ENCODE measurements around the gene PKD1. TPM values are rescaled to one million over a fixed set of nuclear protein-coding genes. Genes with fewer than 3 reads are reported as not detected.

PKD1 gene
- total RNA-seq, 1 donor, result 180 TPM

GRCh38 chr16:2176047-2176446, 40.3 kb upstream of the PKD1 start:
- Histone ChIP-seq H3K4me1 (ENCODE audit: insufficient read depth, low read length) (no peaks in the 10 kb centered on the region), H3K27ac (ENCODE audit: low read depth, low read length) (no peak overlapping the region)
- TF ChIP-seq CTCF (IDR thresholded peaks at IDR 0.05; ENCODE audit: extremely low read depth, low read depth, low read length), result no peak

GRCh38 chr16:2175454-2175853, 39.8 kb upstream of the PKD1 start:
- no peaks in the 10 kb centered on the region for H3K9me3 ChIP-seq (ENCODE audit: low read depth, low read length)
- no peak overlapping the region for H3K4me2 ChIP-seq (ENCODE audit: insufficient read depth, low read length)
- H2AFZ ChIP-seq (ENCODE audit: low read length), result no peak overlapping the region
- H3K4me1 ChIP-seq (ENCODE audit: insufficient read depth, low read length), result no peaks in the 10 kb centered on the region
- no peaks in the 10 kb centered on the region for H3K27me3 ChIP-seq (ENCODE audit: insufficient read depth, low read length)
- no peak for DNase-seq (ENCODE audit: insufficient read length, low spot score, missing footprints)
- H3K79me2 ChIP-seq (ENCODE audit: insufficient read depth, low read length), result no peaks in the 10 kb centered on the region
- H3K4me3 ChIP-seq (ENCODE audit: insufficient read depth, low read length), result no peak overlapping the region
- no peak for TF ChIP-seq CTCF (IDR thresholded peaks at IDR 0.05; ENCODE audit: extremely low read depth, low read depth, low read length)
- H3K36me3 ChIP-seq (ENCODE audit: insufficient read depth, low read length), result peaks cover 42% of the 10 kb centered on the region
- H3K27ac ChIP-seq (ENCODE audit: low read depth, low read length), result no peak overlapping the region
- peaks cover 8% of the 10 kb centered on the region for H4K20me1 ChIP-seq (ENCODE audit: insufficient read depth, low read length)

More at GRCh38 chr16:2176047-2176446, 40.3 kb upstream of the PKD1 start:
- Histone ChIP-seq H3K4me3 (ENCODE audit: insufficient read depth, low read length) (no peak overlapping the region), H3K79me2 (ENCODE audit: insufficient read depth, low read length) (no peaks in the 10 kb centered on the region), H4K20me1 (ENCODE audit: insufficient read depth, low read length) (peaks cover 8% of the 10 kb centered on the region), H3K36me3 (ENCODE audit: insufficient read depth, low read length) (peaks cover 42% of the 10 kb centered on the region), H2AFZ (ENCODE audit: low read length) (no peak overlapping the region), H3K27me3 (ENCODE audit: insufficient read depth, low read length) (no peaks in the 10 kb centered on the region), H3K9me3 (ENCODE audit: low read depth, low read length) (no peaks in the 10 kb centered on the region), H3K4me2 (ENCODE audit: insufficient read depth, low read length) (no peak overlapping the region)
- no peak for DNase-seq (ENCODE audit: insufficient read length, low spot score, missing footprints)

GRCh38 chr16:2174396-2175131, 38.9 kb upstream of the PKD1 start:
- Histone ChIP-seq H3K4me3 (ENCODE audit: insufficient read depth, low read length) (no peak overlapping the region), H3K79me2 (ENCODE audit: insufficient read depth, low read length) (no peaks in the 10 kb centered on the region), H4K20me1 (ENCODE audit: insufficient read depth, low read length) (peaks cover 8% of the 10 kb centered on the region), H3K9me3 (ENCODE audit: low read depth, low read length) (no peaks in the 10 kb centered on the region), H3K27ac (ENCODE audit: low read depth, low read length) (no peak overlapping the region), H3K36me3 (ENCODE audit: insufficient read depth, low read length) (peaks cover 42% of the 10 kb centered on the region), H2AFZ (ENCODE audit: low read length) (no peak overlapping the region), H3K4me2 (ENCODE audit: insufficient read depth, low read length) (no peak overlapping the region), H3K4me1 (ENCODE audit: insufficient read depth, low read length) (no peaks in the 10 kb centered on the region), H3K27me3 (ENCODE audit: insufficient read depth, low read length) (no peaks in the 10 kb centered on the region)
- DNase-seq (ENCODE audit: insufficient read length, low spot score, missing footprints), result no peak
- no peak for TF ChIP-seq CTCF (IDR thresholded peaks at IDR 0.05; ENCODE audit: extremely low read depth, low read depth, low read length)

GRCh38 chr16:2173916-2174315, 38.2 kb upstream of the PKD1 start:
- no peak for TF ChIP-seq CTCF (IDR thresholded peaks at IDR 0.05; ENCODE audit: extremely low read depth, low read depth, low read length)
- Histone ChIP-seq H3K36me3 (ENCODE audit: insufficient read depth, low read length) (peaks cover 42% of the 10 kb centered on the region), H3K27ac (ENCODE audit: low read depth, low read length) (no peak overlapping the region), H2AFZ (ENCODE audit: low read length) (no peak overlapping the region), H3K4me1 (ENCODE audit: insufficient read depth, low read length) (no peaks in the 10 kb centered on the region), H3K9me3 (ENCODE audit: low read depth, low read length) (no peaks in the 10 kb centered on the region), H3K79me2 (ENCODE audit: insufficient read depth, low read length) (no peaks in the 10 kb centered on the region), H3K4me2 (ENCODE audit: insufficient read depth, low read length) (no peak overlapping the region), H4K20me1 (ENCODE audit: insufficient read depth, low read length) (peaks cover 11% of the 10 kb centered on the region), H3K4me3 (ENCODE audit: insufficient read depth, low read length) (no peak overlapping the region), H3K27me3 (ENCODE audit: insufficient read depth, low read length) (no peaks in the 10 kb centered on the region)
- DNase-seq (ENCODE audit: insufficient read length, low spot score, missing footprints), result no peak
